ENCODE data around the gene NOPCHAP1.

NOPCHAP1 gene

DNA sequence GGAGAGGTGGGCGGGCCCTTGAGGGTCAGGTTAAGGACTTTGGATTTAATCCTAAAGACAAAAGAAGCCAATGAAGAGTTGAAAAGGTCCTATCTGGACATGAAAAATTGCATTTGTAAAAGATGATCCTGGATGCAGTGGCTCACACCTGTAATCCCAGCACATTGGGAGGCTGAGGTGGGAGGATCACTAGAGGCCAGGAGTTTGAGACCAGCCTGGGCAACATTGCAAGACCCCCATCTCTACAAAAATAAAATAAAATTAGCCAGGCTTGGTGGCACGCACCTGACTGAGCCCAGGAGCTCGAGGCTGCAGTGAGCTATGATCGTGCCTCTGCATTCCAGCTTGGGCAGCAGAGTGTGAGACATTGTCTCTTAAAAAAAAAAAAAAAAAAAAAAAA is 25.7 kb upstream of the NOPCHAP1 start:
- H3F3A ChIP-seq (ENCODE audit: control insufficient read depth, insufficient read depth): peaks cover 4% of the 10 kb centered on the region; the same call in 1 of the 2 replicates
- H3K27ac ChIP-seq (ENCODE audit: low read depth, low read length): no peak overlapping the region
- H3K4me2 ChIP-seq (ENCODE audit: low read length): no peak overlapping the region
- no peaks in the 10 kb centered on the region for H4K20me1 ChIP-seq (ENCODE audit: control insufficient read depth, insufficient read depth, low read depth, low read length)
- H3K9me3 ChIP-seq (ENCODE audit: control insufficient read depth, insufficient read depth, low read length): no peaks in the 10 kb centered on the region
- H3K4me3 ChIP-seq (ENCODE audit: low read length): no peak overlapping the region
- peaks cover 27% of the 10 kb centered on the region for H3K4me1 ChIP-seq (ENCODE audit: control insufficient read depth, low read length)
- H3K36me3 ChIP-seq (ENCODE audit: control insufficient read depth, low read length): no peaks in the 10 kb centered on the region
- H3K9me2 ChIP-seq (replicated peaks; ENCODE audit: control insufficient read depth, low read length): no peaks in the 10 kb centered on the region
- no peaks in the 10 kb centered on the region for H3K79me2 ChIP-seq (ENCODE audit: control insufficient read depth, low read length)
- peaks cover 16% of the 10 kb centered on the region for H3K27me3 ChIP-seq (ENCODE audit: control insufficient read depth, low read length)
- TF ChIP-seq EZH2phosphoT487 (IDR thresholded peaks at IDR 0.05; ENCODE audit: borderline replicate concordance, low read length): no peak

DNA sequence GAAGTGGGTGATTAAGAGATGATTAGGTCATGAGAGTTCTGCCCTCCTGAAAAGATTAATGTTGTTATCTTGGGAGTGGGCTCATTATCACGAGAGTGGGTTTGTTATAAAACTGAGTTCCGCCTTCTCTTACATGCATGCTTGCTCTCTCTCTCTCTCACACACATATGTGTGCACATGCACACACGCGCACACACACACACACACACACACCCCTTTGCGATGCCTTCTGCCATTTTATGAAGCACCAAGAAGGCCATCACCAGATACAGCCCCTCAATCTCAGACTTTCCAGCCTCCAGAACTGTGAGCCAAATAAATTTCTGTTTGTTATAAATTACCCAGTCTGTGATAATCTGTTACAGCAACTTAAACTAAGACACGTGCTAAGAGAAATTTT is 22.4 kb upstream of the NOPCHAP1 start:
- peaks cover 6% of the 10 kb centered on the region; the same call in 1 of the 2 replicates for H3K27me3 ChIP-seq (ENCODE audit: control insufficient read depth, low read length)
- no peaks in the 10 kb centered on the region for H4K20me1 ChIP-seq (ENCODE audit: control insufficient read depth, insufficient read depth, low read depth, low read length)
- H3K9me3 ChIP-seq (ENCODE audit: control insufficient read depth, insufficient read depth, low read length): no peaks in the 10 kb centered on the region
- no peaks in the 10 kb centered on the region for H3K9me2 ChIP-seq (replicated peaks; ENCODE audit: control insufficient read depth, low read length)
- no peak overlapping the region for H3K27ac ChIP-seq (ENCODE audit: low read depth, low read length)
- no peak for TF ChIP-seq EZH2phosphoT487 (IDR thresholded peaks at IDR 0.05; ENCODE audit: borderline replicate concordance, low read length)
- TF ChIP-seq, protein P1, sequence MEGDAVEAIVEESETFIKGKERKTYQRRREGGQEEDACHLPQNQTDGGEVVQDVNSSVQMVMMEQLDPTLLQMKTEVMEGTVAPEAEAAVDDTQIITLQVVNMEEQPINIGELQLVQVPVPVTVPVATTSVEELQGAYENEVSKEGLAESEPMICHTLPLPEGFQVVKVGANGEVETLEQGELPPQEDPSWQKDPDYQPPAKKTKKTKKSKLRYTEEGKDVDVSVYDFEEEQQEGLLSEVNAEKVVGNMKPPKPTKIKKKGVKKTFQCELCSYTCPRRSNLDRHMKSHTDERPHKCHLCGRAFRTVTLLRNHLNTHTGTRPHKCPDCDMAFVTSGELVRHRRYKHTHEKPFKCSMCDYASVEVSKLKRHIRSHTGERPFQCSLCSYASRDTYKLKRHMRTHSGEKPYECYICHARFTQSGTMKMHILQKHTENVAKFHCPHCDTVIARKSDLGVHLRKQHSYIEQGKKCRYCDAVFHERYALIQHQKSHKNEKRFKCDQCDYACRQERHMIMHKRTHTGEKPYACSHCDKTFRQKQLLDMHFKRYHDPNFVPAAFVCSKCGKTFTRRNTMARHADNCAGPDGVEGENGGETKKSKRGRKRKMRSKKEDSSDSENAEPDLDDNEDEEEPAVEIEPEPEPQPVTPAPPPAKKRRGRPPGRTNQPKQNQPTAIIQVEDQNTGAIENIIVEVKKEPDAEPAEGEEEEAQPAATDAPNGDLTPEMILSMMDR (IDR thresholded peaks at IDR 0.05; ENCODE audit: low read depth, low read length, poor library complexity, severe bottlenecking): no peak
- no peak overlapping the region for H3K4me3 ChIP-seq (ENCODE audit: low read length)
- peaks cover 28% of the 10 kb centered on the region for H3K4me1 ChIP-seq (ENCODE audit: control insufficient read depth, low read length)
- H3F3A ChIP-seq (ENCODE audit: control insufficient read depth, insufficient read depth): no peaks in the 10 kb centered on the region
- H3K36me3 ChIP-seq (ENCODE audit: control insufficient read depth, low read length): no peaks in the 10 kb centered on the region
- no peaks in the 10 kb centered on the region for H3K79me2 ChIP-seq (ENCODE audit: control insufficient read depth, low read length)
- H3K4me2 ChIP-seq (ENCODE audit: low read length): no peak overlapping the region

DNA sequence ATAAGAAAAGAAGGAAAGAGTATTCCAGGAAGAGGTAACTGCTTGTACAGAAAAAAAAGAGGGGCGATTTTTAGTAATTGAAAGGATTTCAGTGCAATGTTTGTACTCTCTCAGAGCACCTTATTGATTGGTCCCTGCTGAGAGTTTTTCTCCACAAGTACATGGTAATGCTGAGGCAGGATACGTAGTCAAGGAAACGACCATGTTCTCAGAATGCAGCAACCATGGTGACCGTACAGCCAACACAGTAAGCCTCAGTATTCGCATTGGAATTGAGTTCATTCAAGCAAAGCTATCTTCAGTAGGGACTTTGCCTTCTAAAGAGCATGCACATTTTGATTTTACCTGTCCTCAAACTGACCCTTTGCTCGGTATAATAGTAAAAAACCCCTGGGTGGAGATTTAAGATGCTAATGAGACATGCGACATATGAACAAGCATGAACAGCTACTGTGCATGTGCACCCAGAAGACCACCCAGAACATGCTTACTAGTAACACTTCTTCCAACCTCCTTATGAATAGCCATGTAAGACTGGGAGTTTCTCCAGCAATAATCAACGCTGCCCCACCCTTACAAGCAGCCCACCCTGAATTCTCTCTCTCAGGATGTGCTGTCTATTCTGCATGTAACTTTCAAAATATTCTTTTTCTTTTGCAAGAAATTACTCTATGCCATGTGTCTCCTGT is 21.8 kb upstream of the NOPCHAP1 start:
- no peaks in the 10 kb centered on the region for H3F3A ChIP-seq (ENCODE audit: control insufficient read depth, insufficient read depth)
- H3K27me3 ChIP-seq (ENCODE audit: control insufficient read depth, low read length): peaks cover 6% of the 10 kb centered on the region; the same call in 1 of the 2 replicates
- no peak overlapping the region for H3K27ac ChIP-seq (ENCODE audit: low read depth, low read length)
- no peaks in the 10 kb centered on the region for H3K36me3 ChIP-seq (ENCODE audit: control insufficient read depth, low read length)
- H3K4me3 ChIP-seq (ENCODE audit: low read length): no peak overlapping the region
- peaks cover 24% of the 10 kb centered on the region for H3K4me1 ChIP-seq (ENCODE audit: control insufficient read depth, low read length)
- no peak overlapping the region for H3K4me2 ChIP-seq (ENCODE audit: low read length)
- H3K9me3 ChIP-seq (ENCODE audit: control insufficient read depth, insufficient read depth, low read length): no peaks in the 10 kb centered on the region
- no peaks in the 10 kb centered on the region for H3K79me2 ChIP-seq (ENCODE audit: control insufficient read depth, low read length)
- TF ChIP-seq, protein P1 (IDR thresholded peaks at IDR 0.05; ENCODE audit: low read depth, low read length, poor library complexity, severe bottlenecking): no peak
- no peak for TF ChIP-seq EZH2phosphoT487 (IDR thresholded peaks at IDR 0.05; ENCODE audit: borderline replicate concordance, low read length)
- H3K9me2 ChIP-seq (replicated peaks; ENCODE audit: control insufficient read depth, low read length): no peaks in the 10 kb centered on the region
- H4K20me1 ChIP-seq (ENCODE audit: control insufficient read depth, insufficient read depth, low read depth, low read length): no peaks in the 10 kb centered on the region

DNA sequence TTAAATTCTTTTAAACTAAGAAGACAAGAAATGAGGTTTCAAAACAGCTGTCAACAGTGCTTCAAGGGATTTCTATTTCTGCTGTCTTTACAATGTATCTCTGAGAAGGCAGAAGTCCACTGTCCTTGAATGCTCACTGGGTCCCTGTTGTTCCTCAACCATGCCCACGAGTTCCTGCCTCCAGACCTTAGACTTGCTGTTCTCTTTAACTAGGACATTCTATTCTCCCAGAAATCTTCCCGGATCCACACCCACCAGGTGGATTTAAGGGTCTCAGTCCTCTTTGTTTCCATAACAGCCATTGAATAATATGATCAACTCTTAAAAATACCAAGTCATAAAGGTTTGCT is 21.3 kb upstream of the NOPCHAP1 start:
- Histone ChIP-seq H3K9me3 (ENCODE audit: control insufficient read depth, insufficient read depth, low read length) (no peaks in the 10 kb centered on the region), H3K27ac (ENCODE audit: low read depth, low read length) (no peak overlapping the region)
- TF ChIP-seq EZH2phosphoT487 (IDR thresholded peaks at IDR 0.05; ENCODE audit: borderline replicate concordance, low read length): no peak

More for the DNA sequence above, 21.3 kb upstream of the NOPCHAP1 start:
- Histone ChIP-seq H4K20me1 (ENCODE audit: control insufficient read depth, insufficient read depth, low read depth, low read length) (no peaks in the 10 kb centered on the region), H3K36me3 (ENCODE audit: control insufficient read depth, low read length) (no peaks in the 10 kb centered on the region), H3K79me2 (ENCODE audit: control insufficient read depth, low read length) (no peaks in the 10 kb centered on the region), H3F3A (ENCODE audit: control insufficient read depth, insufficient read depth) (no peaks in the 10 kb centered on the region), H3K9me2 (replicated peaks; ENCODE audit: control insufficient read depth, low read length) (no peaks in the 10 kb centered on the region), H3K27me3 (ENCODE audit: control insufficient read depth, low read length) (peaks cover 2% of the 10 kb centered on the region; the same call in 1 of the 2 replicates), H3K4me3 (ENCODE audit: low read length) (no peak overlapping the region), H3K4me2 (ENCODE audit: low read length) (no peak overlapping the region), H3K4me1 (ENCODE audit: control insufficient read depth, low read length) (peaks cover 20% of the 10 kb centered on the region)

Data from DOHH2 (cell line).